Mucosa of rectum (tissue), 2 donors: Measurements from ENCODE around the gene CCDC78.
"Not testable (repeated sequence)": the region's sequence is repeated elsewhere in the genome, so short reads cannot be mapped to it uniquely, and the experiment has no call there.

Experiments used
- H3K27ac ChIP-seq, 2 donors: one replicate each; pipeline ENCODE4 v1.7.0; 2013; ENCODE audit warnings: inconsistent platforms in 2 of 2, low read depth in 2 of 2, low read length in 2 of 2
- H3K27me3 ChIP-seq, 2 donors: one replicate each; pipeline ENCODE4 v1.7.0; 2013; ENCODE audit warnings: low read length in 2 of 2; ENCODE audit not compliant: control insufficient read depth in 2 of 2, insufficient read depth in 2 of 2
- H3K36me3 ChIP-seq, 2 donors: one replicate each; pipeline ENCODE4 v1.7.0; 2013; ENCODE audit warnings: low read length in 2 of 2; ENCODE audit not compliant: control insufficient read depth in 2 of 2, insufficient read depth in 2 of 2
- H3K4me1 ChIP-seq, 2 donors: one replicate each; pipeline ENCODE4 v1.7.0; 2013; ENCODE audit warnings: low read length in 2 of 2, mild to moderate bottlenecking in 1 of 2; ENCODE audit not compliant: control insufficient read depth in 2 of 2, insufficient read depth in 2 of 2
- H3K4me3 ChIP-seq, 2 donors: one replicate each; pipeline ENCODE4 v1.7.0; 2013; ENCODE audit warnings: low read length in 2 of 2
- H3K9ac ChIP-seq, 2 donors: one replicate each; pipeline ENCODE4 v1.7.0; 2013; ENCODE audit warnings: low read length in 2 of 2, low read depth in 1 of 2, mild to moderate bottlenecking in 1 of 2
- H3K9me3 ChIP-seq, 2 donors: one replicate each; pipeline ENCODE4 v1.7.0; 2013; ENCODE audit warnings: low read length in 2 of 2; ENCODE audit not compliant: control insufficient read depth in 2 of 2
- donor health status: healthy.
- donor health status: Normal muscosa, but diverticular disease.

CCDC78 gene

GRCh38 chr16:693364-693763, 32.9 kb downstream of the CCDC78 start:
- H3K4me1 ChIP-seq = peaks cover 20 to 23% of the 10 kb centered on the region in 2 donors
- H3K27me3 ChIP-seq = peaks cover 2 to 12% of the 10 kb centered on the region in 2 donors
- H3K9me3 ChIP-seq = no peaks in the 10 kb centered on the region
- no peak overlapping the region for H3K27ac ChIP-seq
- H3K36me3 ChIP-seq = no peaks in the 10 kb centered on the region
- H3K4me3 ChIP-seq = no peak overlapping the region
- no peak overlapping the region for H3K9ac ChIP-seq

GRCh38 chr16:692356-693108, 33.7 kb downstream of the CCDC78 start:
- H3K9me3 ChIP-seq = no peaks in the 10 kb centered on the region
- peaks cover 20 to 23% of the 10 kb centered on the region in 2 donors for H3K4me1 ChIP-seq
- H3K27ac ChIP-seq = no peak overlapping the region
- H3K36me3 ChIP-seq = no peaks in the 10 kb centered on the region
- H3K4me3 ChIP-seq = no peak overlapping the region
- H3K9ac ChIP-seq = no peak overlapping the region
- peaks cover 2 to 12% of the 10 kb centered on the region in 2 donors for H3K27me3 ChIP-seq

- Histone ChIP-seq H3K27me3 (peaks cover 2 to 12% of the 10 kb centered on the region in 2 donors), H3K4me1 (peaks cover 20 to 22% of the 10 kb centered on the region in 2 donors)
Measured at GRCh38 chr16:691242-691641, 35.0 kb downstream of the CCDC78 start.

GRCh38 chr16:689175-689897, 36.9 kb downstream of the CCDC78 start:
- H3K4me1 ChIP-seq = peaks cover 19% of the 10 kb centered on the region in 2 donors
- peaks cover 0 to 3% of the 10 kb centered on the region in 2 donors for H3K36me3 ChIP-seq
- H3K27me3 ChIP-seq = peaks cover 0 to 8% of the 10 kb centered on the region in 2 donors
- peak overlapping the region; percentile 88 for H3K9ac ChIP-seq
- H3K4me3 ChIP-seq = peak overlapping the region; percentile 74 to 90
- no peaks in the 10 kb centered on the region for H3K9me3 ChIP-seq
- peak overlapping the region in 1 of 2 donors; percentile 75 for H3K27ac ChIP-seq

More at GRCh38 chr16:691242-691641, 35.0 kb downstream of the CCDC78 start:
- H3K36me3 ChIP-seq, H3K4me3 ChIP-seq, H3K9me3 ChIP-seq, H3K27ac ChIP-seq, H3K9ac ChIP-seq: not testable (repeated sequence)

- Histone ChIP-seq H3K9ac (no peak overlapping the region), H3K4me3 (no peak overlapping the region), H3K4me1 (peaks cover 25 to 27% of the 10 kb centered on the region in 2 donors), H3K27ac (no peak overlapping the region), H3K27me3 (no peaks in the 10 kb centered on the region), H3K9me3 (no peaks in the 10 kb centered on the region), H3K36me3 (peaks cover 0 to 11% of the 10 kb centered on the region in 2 donors)
Measured at GRCh38 chr16:687499-687898, 38.7 kb downstream of the CCDC78 start.

GRCh38 chr16:686459-687260, 39.6 kb downstream of the CCDC78 start:
- Histone ChIP-seq H3K4me3 (no peak overlapping the region), H3K27me3 (no peaks in the 10 kb centered on the region), H3K9ac (no peak overlapping the region)

GRCh38 chr16:685967-686366, 40.3 kb downstream of the CCDC78 start:
- Histone ChIP-seq H3K4me3 (no peak overlapping the region), H3K27me3 (no peaks in the 10 kb centered on the region), H3K36me3 (peaks cover 12 to 23% of the 10 kb centered on the region in 2 donors), H3K9ac (no peak overlapping the region), H3K27ac (no peak overlapping the region), H3K9me3 (no peaks in the 10 kb centered on the region), H3K4me1 (peaks cover 38 to 41% of the 10 kb centered on the region in 2 donors)

More at GRCh38 chr16:686459-687260, 39.6 kb downstream of the CCDC78 start:
- H3K27ac ChIP-seq = no peak overlapping the region
- H3K4me1 ChIP-seq = peaks cover 32 to 34% of the 10 kb centered on the region in 2 donors
- no peaks in the 10 kb centered on the region for H3K9me3 ChIP-seq
- H3K36me3 ChIP-seq = peaks cover 8 to 19% of the 10 kb centered on the region in 2 donors

GRCh38 chr16:684961-685696, 41.1 kb downstream of the CCDC78 start:
- Histone ChIP-seq H3K27ac (no peak overlapping the region), H3K9ac (no peak overlapping the region), H3K27me3 (no peaks in the 10 kb centered on the region), H3K9me3 (no peaks in the 10 kb centered on the region), H3K36me3 (peaks cover 12 to 23% of the 10 kb centered on the region in 2 donors), H3K4me3 (peak overlapping the region in 1 of 2 donors; percentile 78), H3K4me1 (peaks cover 38 to 44% of the 10 kb centered on the region in 2 donors)

GRCh38 chr16:684071-684794, 42.0 kb downstream of the CCDC78 start, which contains the start of gene JMJD8:
JMJD8 (minus strand) TSS chr16:684334; CDS start chr16:684319, 15 bp downstream.
- Histone ChIP-seq H3K27ac (peak within 1 kb of the TSS; percentile 81 to 82), H3K36me3 (peaks cover 12 to 23% of the 10 kb centered on the region in 2 donors), H3K9ac (peak within 1 kb of the TSS; percentile 41 to 70), H3K27me3 (no peaks in the 10 kb centered on the region), H3K9me3 (no peaks in the 10 kb centered on the region), H3K4me1 (peaks cover 36 to 41% of the 10 kb centered on the region in 2 donors), H3K4me3 (peak within 1 kb of the TSS; percentile 74 to 78)
